NCI-H69 (cell line): Measurements from ENCODE around the gene MRPS23.
A peak's percentile ranks its signal among the peaks of the same experiment; 100 is the strongest.
"Not testable (repeated sequence)": the region's sequence is repeated elsewhere in the genome, so short reads cannot be mapped to it uniquely, and the experiment has no call there.

Experiments used
- DNase-seq: peaks from one replicate; lab custom pipeline; 2025; lab: John Stamatoyannopoulos, UW

MRPS23 gene

DNA sequence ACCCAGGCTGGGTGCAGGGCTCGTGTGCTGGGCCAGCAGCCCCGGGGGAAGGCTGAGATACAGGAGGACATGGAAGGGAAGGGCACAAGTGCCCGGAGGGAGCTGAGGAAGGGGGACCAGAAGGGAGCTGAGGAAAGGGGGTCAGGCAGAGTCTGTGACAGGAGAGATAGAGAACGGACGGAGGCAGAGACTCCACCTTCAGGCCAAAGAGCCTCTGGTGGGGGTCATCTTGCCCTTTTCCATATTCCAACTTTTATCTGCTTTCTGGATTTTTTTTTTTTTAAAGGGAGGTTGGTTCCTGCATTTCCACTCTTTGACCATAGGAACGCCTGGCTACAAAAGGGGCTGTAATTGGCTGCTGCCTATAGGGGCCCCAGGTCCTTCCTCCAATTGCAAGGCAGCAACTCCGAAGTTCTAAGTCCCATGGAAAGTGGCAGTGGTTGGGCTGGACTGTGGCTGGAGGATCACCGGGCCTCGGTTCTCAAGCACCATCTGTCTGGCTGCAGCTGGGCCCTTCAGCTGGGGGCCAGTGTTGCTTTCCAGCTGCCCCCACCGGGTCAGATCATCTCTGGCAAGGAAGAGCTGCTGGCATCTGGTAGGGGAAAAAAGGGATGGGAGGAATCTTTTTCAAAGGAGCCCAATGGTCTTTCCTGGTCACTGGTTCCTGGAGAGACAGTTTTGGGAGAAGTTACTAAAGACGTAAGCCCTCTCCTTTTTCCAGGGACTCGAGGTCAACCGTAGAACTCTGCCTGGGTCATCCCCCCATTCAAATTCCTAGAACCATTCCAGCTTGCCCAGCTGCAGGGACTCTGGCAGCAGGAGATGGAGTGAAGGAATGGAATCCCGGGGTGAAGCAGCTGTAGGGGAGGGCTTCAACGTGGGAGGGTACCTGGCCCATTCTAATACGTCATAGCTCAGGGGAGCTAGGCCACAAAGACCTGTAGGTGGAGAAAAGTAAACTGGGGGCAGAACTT, 13.1 kb upstream of the MRPS23 start:
- no peak for DNase-seq

DNA sequence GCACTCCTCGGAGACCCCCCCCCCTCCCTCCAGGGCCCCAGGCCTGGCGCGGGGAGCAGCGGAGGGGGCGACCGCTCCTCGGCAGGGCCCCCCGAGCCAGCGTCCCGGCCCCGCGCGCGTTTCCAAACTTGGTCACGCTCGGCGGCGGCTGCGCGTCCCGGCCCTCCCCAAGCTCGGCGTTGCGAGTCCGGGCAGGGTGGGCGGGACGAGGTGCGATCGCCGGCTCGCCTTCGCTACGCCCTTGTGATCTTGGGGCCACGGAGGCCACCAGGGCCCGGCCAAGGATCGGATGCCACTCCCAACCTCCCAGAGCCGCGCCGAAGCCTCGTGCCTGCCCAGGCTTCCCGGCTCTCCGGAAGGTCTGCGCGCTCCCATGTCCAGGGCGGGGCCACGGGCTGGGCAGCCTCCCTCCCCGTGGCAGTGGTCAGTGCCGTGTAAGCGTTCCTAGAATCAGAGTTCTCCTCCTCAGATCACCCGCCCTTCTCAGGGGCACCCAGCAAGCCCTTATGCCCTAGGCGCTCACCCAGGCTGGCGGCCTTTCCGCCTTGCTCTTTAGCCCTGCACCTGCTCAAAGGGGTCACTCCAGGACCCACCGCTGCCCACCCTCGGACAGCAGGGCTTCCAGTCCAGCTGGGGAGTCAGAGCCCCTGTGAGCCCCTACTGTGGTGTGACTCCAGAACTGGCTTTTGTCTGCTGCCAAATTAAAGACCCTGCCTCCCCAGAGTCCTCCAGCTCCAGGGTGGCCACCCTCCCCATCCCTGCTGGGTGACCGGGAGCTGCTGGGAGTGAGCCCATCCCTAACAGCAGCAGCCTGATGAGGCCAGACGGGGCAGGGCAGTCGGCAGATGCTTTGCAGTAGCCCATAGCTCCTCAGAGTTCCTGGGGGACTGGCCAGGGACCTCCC, 12.2 kb upstream of the MRPS23 start:
- DNase-seq: peak; percentile 49

- DNase-seq: peak; percentile 96
Measured at GRCh38 chr17:57861000-57861789, 11.4 kb upstream of the MRPS23 start.

- DNase-seq: no peak
Measured at GRCh38 chr17:57860414-57860999, 10.7 kb upstream of the MRPS23 start.

- peak; percentile 90 for DNase-seq
Measured at GRCh38 chr17:57859601-57860413, 10.0 kb upstream of the MRPS23 start.

DNA sequence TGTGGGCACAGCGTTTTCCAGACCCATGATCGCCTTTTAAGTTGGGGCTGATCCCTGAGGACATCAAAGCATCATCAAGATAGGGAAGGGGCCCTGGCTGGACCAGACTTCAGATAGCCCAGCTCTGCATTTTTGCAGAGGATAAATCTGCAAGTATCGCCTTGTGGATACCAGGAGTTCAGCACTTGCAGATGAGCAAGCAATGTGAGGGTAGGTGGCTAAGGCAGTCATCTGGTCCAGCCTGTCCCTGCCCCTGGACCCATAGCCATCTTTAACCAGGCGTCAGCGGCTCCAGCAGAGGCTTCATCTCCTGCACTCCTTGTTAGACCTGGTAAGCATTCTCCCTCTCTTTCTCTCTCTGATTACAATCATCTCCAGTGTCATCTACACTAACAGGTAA, 9.0 kb upstream of the MRPS23 start:
- DNase-seq: no peak

- DNase-seq: no peak
Measured at GRCh38 chr17:57856792-57857620, 7.2 kb upstream of the MRPS23 start.

GRCh38 chr17:57855391-57856035, 5.7 kb upstream of the MRPS23 start:
- no peak for DNase-seq

DNA sequence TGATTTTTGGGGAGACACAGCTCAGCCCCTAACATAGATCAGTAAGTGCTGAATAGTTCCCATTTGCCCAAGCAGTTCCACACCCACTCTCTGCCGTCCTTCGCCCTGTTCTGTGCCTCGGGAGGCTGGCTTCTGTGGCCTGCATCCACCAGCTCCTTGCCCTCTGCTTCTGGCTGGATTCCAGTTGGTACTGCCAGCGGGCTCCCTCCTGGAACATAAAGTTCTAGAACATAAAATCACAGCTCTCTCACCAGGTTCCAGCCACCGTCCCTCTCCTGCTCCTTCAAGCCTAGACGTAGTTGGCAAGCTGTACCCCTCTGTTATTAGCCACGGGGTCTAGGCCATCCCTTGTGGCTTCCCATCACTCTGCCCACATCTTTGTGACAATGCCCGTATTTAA, 3.9 kb upstream of the MRPS23 start:
- DNase-seq: no peak

- DNase-seq: no peak
Measured at GRCh38 chr17:57852955-57853328, 3.1 kb upstream of the MRPS23 start.

- DNase-seq: no peak
Measured at GRCh38 chr17:57852092-57852954, 2.5 kb upstream of the MRPS23 start.

GRCh38 chr17:57849163-57849873, 526 bp downstream of the MRPS23 start:
- no peak for DNase-seq

GRCh38 chr17:57846056-57846945, 3.5 kb downstream of the MRPS23 start:
- not testable (repeated sequence) for DNase-seq

- DNase-seq: no peak
Measured at GRCh38 chr17:57842280-57842679, 7.6 kb downstream of the MRPS23 start.

DNA sequence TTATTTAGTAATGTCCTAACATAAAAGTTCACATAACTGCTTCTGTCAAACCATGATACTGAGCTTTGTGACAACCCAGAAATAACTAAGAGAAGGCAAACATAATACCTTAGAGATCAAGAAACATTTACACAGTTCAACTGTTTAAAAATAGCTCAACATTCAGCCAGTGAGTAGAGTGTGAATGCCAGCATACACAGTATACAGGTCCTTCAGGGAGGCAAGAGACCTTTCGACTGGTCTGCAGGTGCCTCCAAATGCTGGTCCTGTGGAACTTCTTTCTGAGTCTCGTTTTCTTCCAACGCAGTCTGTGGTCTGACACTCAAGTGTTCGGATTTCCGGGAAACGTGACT, 10.3 kb downstream of the MRPS23 start:
- no peak for DNase-seq

GRCh38 chr17:57838857-57839570, 10.8 kb downstream of the MRPS23 start:
- DNase-seq: no peak
